ENCODE measurements around the gene DYNC1H1.

Gene DYNC1H1

GRCh38 chr14:102095231-102095870 is 131.0 kb downstream of the DYNC1H1 start:
- no peak for DNase-seq

GRCh38 chr14:102095871-102096568 is 131.6 kb downstream of the DYNC1H1 start:
- DNase-seq: no peak

GRCh38 chr14:102096569-102097188 is 132.3 kb downstream of the DYNC1H1 start:
- DNase-seq: peak; percentile 46

- no peak for DNase-seq
These were observed 133.2 kb downstream of the DYNC1H1 start for GRCh38 chr14:102097441-102098135.

GRCh38 chr14:102103062-102103695 is 138.8 kb downstream of the DYNC1H1 start:
- no peak for DNase-seq

- no peak for DNase-seq
These were observed 141.0 kb downstream of the DYNC1H1 start for GRCh38 chr14:102105369-102105768.
